Gastrocnemius medialis (tissue), 4 donors: ENCODE results near the gene EXD3. TPM values are rescaled to one million over a fixed set of nuclear protein-coding genes. Genes with fewer than 3 reads are reported as not detected.
A peak's percentile ranks its signal among the peaks of the same experiment; 100 is the strongest.

ENCODE experiments used
- ATAC-seq, 2 donors: fragments of 150-250 bp; one replicate each; pipeline ENCODE4 v1.9.1; 2016
- DNase-seq, 2 donors: peaks; one replicate each; pipeline ENCODE4 v3.0.0-alpha.2; 2019
- H3K27ac ChIP-seq, 4 donors: fragments of 200-600 bp; sonication (generic); 1 replicate in 1 of 4; 2 replicates in 3 of 4; pipeline ENCODE4 v1.5.1; 2016 to 2018; ENCODE audit warnings: mild to moderate bottlenecking in 2 of 4, moderate library complexity in 1 of 4
- H3K27me3 ChIP-seq, 3 donors: fragments of 200-600 bp; sonication (generic) in 2 of 3; 1 replicate in 1 of 3; 2 replicates in 2 of 3; pipeline versions ENCODE4 v1.5.1 to v1.6.0; 2016 to 2019; ENCODE audit warnings: mild to moderate bottlenecking in 1 of 3, moderate library complexity in 1 of 3
- H3K36me3 ChIP-seq, 2 donors: fragments of 200-600 bp; sonication (generic) in 1 of 2; one replicate each; pipeline ENCODE4 v1.5.1; 2017 to 2018
- H3K4me1 ChIP-seq, 2 donors: fragments of 200-600 bp; sonication (generic) in 1 of 2; one replicate each; pipeline ENCODE4 v1.5.1; 2016 to 2017; ENCODE audit warnings: mild to moderate bottlenecking in 2 of 2
- H3K4me3 ChIP-seq, 4 donors: fragments of 200-600 bp; sonication (generic) in 3 of 4; 1 replicate in 1 of 4; 2 replicates in 3 of 4; pipeline ENCODE4 v1.5.1; 2016 to 2019; ENCODE audit warnings: mild to moderate bottlenecking in 2 of 4
- H3K9me3 ChIP-seq, 3 donors: fragments of 200-600 bp; sonication (generic) in 2 of 3; 1 replicate in 1 of 3; 2 replicates in 2 of 3; pipeline ENCODE4 v1.5.1; 2016 to 2019
- POLR2A ChIP-seq, 2 donors: fragments of 450-650 bp; IDR thresholded peaks; one replicate each; pipeline ENCODE4 v1.6.1; 2017; ENCODE audit warnings: antibody characterized with exemption in 2 of 2, mild to moderate bottlenecking in 2 of 2, moderate library complexity in 2 of 2
- in situ Hi-C, 4 donors: fragments of 200-750 bp; cut with MboI; loops; one replicate each; pipeline versions ENCODE4 v1.15.0 to v1.8.0; 2017; ENCODE audit warnings: low sequenced_read_pairs in 4 of 4
- intact Hi-C: fragments of 100-400 bp; cut with DNase I; formaldehyde crosslinking; loops from one replicate; pipeline ENCODE4 v1.15.1; 2023; ENCODE audit warnings: low total_unique reads
- total RNA-seq, 4 donors: library from RNA; depleted of rRNA; stranded (reverse); fragments of >200 nt; gene quantifications; one replicate each; pipeline versions ENCODE4 v1.1.0 to v1.2.3, GENCODE V29; 2016
- TF ChIP-seq, protein P1 (sequence below), 5 experiments: fragments of 450-650 bp in 3 of 5; fragments of 200-600 bp in 2 of 5; sonication (generic) in 2 of 5; IDR thresholded peaks in 4 of 5; conservative IDR thresholded peaks in 1 of 5; 1 replicate in 4 of 5; 2 replicates in 1 of 5; pipeline ENCODE4 v1.5.1; 2016 to 2019; ENCODE audit warnings: antibody characterized with exemption in 5 of 5, mild to moderate bottlenecking in 3 of 5, moderate library complexity in 3 of 5

EXD3 gene
- total RNA-seq, 4 donors from 2014 or later, result 4.8 to 12.5 (median 6.4) TPM

- Histone ChIP-seq H3K4me3 (peak overlapping the region in 1 of 4 donors; percentile 51), H3K4me1 (peaks cover 9 to 12% of the 10 kb centered on the region in 2 donors), H3K27ac (peak overlapping the region in 2 of 4 donors; percentile 37 to 64), H3K36me3 (no peaks in the 10 kb centered on the region), H3K9me3 (no peaks in the 10 kb centered on the region), H3K27me3 (no peaks in the 10 kb centered on the region)
- in situ Hi-C loops, result loop anchor here in 3 of 4 donors (25.0 kb wide), 1 partner anchor 129 kb away; the partner anchor contains the start of gene TOR4A (in 3 of the 3)
- TF ChIP-seq, protein P1, sequence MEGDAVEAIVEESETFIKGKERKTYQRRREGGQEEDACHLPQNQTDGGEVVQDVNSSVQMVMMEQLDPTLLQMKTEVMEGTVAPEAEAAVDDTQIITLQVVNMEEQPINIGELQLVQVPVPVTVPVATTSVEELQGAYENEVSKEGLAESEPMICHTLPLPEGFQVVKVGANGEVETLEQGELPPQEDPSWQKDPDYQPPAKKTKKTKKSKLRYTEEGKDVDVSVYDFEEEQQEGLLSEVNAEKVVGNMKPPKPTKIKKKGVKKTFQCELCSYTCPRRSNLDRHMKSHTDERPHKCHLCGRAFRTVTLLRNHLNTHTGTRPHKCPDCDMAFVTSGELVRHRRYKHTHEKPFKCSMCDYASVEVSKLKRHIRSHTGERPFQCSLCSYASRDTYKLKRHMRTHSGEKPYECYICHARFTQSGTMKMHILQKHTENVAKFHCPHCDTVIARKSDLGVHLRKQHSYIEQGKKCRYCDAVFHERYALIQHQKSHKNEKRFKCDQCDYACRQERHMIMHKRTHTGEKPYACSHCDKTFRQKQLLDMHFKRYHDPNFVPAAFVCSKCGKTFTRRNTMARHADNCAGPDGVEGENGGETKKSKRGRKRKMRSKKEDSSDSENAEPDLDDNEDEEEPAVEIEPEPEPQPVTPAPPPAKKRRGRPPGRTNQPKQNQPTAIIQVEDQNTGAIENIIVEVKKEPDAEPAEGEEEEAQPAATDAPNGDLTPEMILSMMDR (IDR thresholded peaks at IDR 0.05 in 4 of 5, conservative IDR thresholded peaks at IDR 0.05 in 1 of 5), result no peak
- no peak for TF ChIP-seq POLR2A (IDR thresholded peaks at IDR 0.05)
- ATAC-seq (no peak), DNase-seq (no peak)
- intact Hi-C loops, result no loop called here
These were observed 6.3 kb downstream of the EXD3 start for GRCh38 chr9:137416563-137417151.

- H3K4me3 ChIP-seq, result no peak overlapping the region
- H3K27me3 ChIP-seq, result no peaks in the 10 kb centered on the region
- peak overlapping the region in 1 of 4 donors; percentile 64 for H3K27ac ChIP-seq
- no peaks in the 10 kb centered on the region for H3K9me3 ChIP-seq
- ATAC-seq (no peak), DNase-seq (no peak)
- H3K4me1 ChIP-seq, result peaks cover 8 to 15% of the 10 kb centered on the region in 2 donors
- TF ChIP-seq, protein P1 (IDR thresholded peaks at IDR 0.05 in 4 of 5, conservative IDR thresholded peaks at IDR 0.05 in 1 of 5), result no peak
- TF ChIP-seq POLR2A (IDR thresholded peaks at IDR 0.05), result no peak
- in situ Hi-C loops (loop anchor here in 3 of 4 donors (25.0 kb wide), 1 partner anchor 129 kb away; the partner anchor contains the start of gene TOR4A (in 3 of the 3)), intact Hi-C loops (no loop called here)
- no peaks in the 10 kb centered on the region for H3K36me3 ChIP-seq
These were observed 6.9 kb downstream of the EXD3 start for GRCh38 chr9:137416006-137416562.

DNA sequence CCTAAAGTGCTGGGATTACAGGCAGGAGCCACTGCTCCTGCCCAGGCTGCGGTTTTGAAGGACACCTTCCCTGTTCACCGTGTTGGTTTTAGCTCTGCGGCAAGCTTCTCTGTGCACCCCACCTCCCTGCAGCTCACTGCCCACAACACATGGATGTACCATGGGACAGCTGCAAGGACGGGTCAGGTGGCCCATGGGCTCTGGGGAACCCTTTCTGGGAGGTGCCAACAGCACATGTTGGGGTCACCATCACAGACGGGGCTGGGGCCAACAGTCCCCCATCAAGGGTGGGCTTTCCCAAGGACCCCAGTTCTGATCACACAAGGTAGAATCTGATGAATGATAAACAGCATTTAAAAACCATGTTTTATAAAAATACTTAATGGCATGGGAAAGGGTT, 7.5 kb downstream of the EXD3 start:
- DNase-seq (no peak), ATAC-seq (no peak)
- intact Hi-C loops, result no loop called here

DNA sequence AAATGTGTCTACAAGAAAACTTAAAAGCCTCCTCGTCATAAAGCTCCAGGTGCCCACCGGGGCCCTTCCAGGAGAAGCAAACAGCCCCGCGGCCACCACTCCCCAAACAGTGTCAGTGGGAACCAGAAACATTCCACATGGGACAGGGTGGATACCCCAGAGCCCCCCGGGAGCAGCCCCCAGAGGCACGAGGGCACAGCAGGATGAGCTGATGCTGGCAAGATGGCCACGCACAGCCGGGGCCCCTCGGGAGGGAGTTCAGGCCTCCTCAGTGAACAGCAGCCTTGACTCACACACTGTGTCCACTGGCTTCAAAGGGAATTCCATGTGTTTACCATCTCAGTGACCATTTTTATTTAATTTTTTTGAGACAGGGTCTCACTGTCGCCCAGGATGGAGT, 10.5 kb downstream of the EXD3 start:
- DNase-seq, result no peak
- Histone ChIP-seq H3K9me3 (no peaks in the 10 kb centered on the region), H3K4me3 (no peak overlapping the region), H3K27me3 (no peaks in the 10 kb centered on the region), H3K4me1 (peaks cover 14 to 26% of the 10 kb centered on the region in 2 donors), H3K36me3 (no peaks in the 10 kb centered on the region), H3K27ac (peak overlapping the region; percentile 70 to 82 (median 80))
- in situ Hi-C loops (loop anchor here in 3 of 4 donors (25.0 kb wide), 1 partner anchor 125 kb away; the partner anchor contains the start of gene TOR4A (in 3 of the 3)), intact Hi-C loops (no loop called here)
- no peak for TF ChIP-seq POLR2A (IDR thresholded peaks at IDR 0.05)
- TF ChIP-seq, protein P1 (IDR thresholded peaks at IDR 0.05 in 4 of 5, conservative IDR thresholded peaks at IDR 0.05 in 1 of 5), result no peak
- ATAC-seq, result no peak

More for the DNA sequence above, 7.5 kb downstream of the EXD3 start:
- H3K36me3 ChIP-seq, result no peaks in the 10 kb centered on the region
- in situ Hi-C loops, result loop anchor here in 3 of 4 donors (25.0 kb wide), 1 partner anchor 128 kb away; the partner anchor contains the start of gene TOR4A (in 3 of the 3)
- no peak overlapping the region for H3K4me3 ChIP-seq
- H3K27me3 ChIP-seq, result no peaks in the 10 kb centered on the region
- peaks cover 13 to 21% of the 10 kb centered on the region in 2 donors for H3K4me1 ChIP-seq
- TF ChIP-seq, protein P1 (IDR thresholded peaks at IDR 0.05 in 4 of 5, conservative IDR thresholded peaks at IDR 0.05 in 1 of 5), result no peak
- TF ChIP-seq POLR2A (IDR thresholded peaks at IDR 0.05), result no peak
- no peaks in the 10 kb centered on the region for H3K9me3 ChIP-seq
- H3K27ac ChIP-seq, result no peak overlapping the region
